Thoracic aorta (tissue), 2 donors: ENCODE data around the gene WDR45. TPM values are rescaled to one million over a fixed set of nuclear protein-coding genes. Genes with fewer than 3 reads are reported as not detected.
A peak's percentile ranks its signal among the peaks of the same experiment; 100 is the strongest.

ENCODE experiments used
- ATAC-seq: fragments of 150-250 bp; one replicate; pipeline ENCODE4 v1.8.0; 2017; ENCODE audit warnings: low read depth; ENCODE audit not compliant: insufficient number of reproducible peaks, low FRiP score
- DNase-seq: peaks from one replicate; pipeline ENCODE4 v3.0.0-alpha.2; 2020; ENCODE audit warnings: low spot score
- H3K27ac ChIP-seq, 2 donors: fragments of 200-600 bp; sonication (generic); 1 replicate in 1 of 2; 2 replicates in 1 of 2; pipeline ENCODE4 v1.5.1; 2016; ENCODE audit warnings: mild to moderate bottlenecking in 2 of 2, moderate library complexity in 2 of 2
- H3K27me3 ChIP-seq: fragments of 200-600 bp; sonication (generic); replicated peaks from 2 replicates; pipeline ENCODE4 v1.6.0; 2016; ENCODE audit warnings: mild to moderate bottlenecking; ENCODE audit not compliant: insufficient read depth
- H3K36me3 ChIP-seq: fragments of 200-600 bp; sonication (generic); one replicate; pipeline ENCODE4 v1.5.1; 2016
- H3K4me1 ChIP-seq, 2 donors: fragments of 200-600 bp; sonication (generic); 1 replicate in 1 of 2; 2 replicates in 1 of 2; pipeline versions ENCODE4 v1.5.1 to v1.6.0; 2016; ENCODE audit warnings: low read depth in 2 of 2, mild to moderate bottlenecking in 1 of 2; ENCODE audit not compliant: control insufficient read depth in 1 of 2
- H3K4me3 ChIP-seq: fragments of 200-600 bp; sonication (generic); 2 replicates; pipeline ENCODE4 v1.5.1; 2016; ENCODE audit warnings: mild to moderate bottlenecking
- H3K9me3 ChIP-seq: fragments of 200-600 bp; sonication (generic); 2 replicates; pipeline ENCODE4 v1.5.1; 2016
- total RNA-seq, 2 donors: library from RNA; depleted of rRNA; stranded (reverse); fragments of >200 nt; gene quantifications; one replicate each; pipeline versions ENCODE4 v1.1.0 to v1.2.3, GENCODE V29; 2016
- TF ChIP-seq, protein P1 (sequence below): fragments of 200-600 bp; sonication (generic); IDR thresholded peaks from one replicate; pipeline ENCODE4 v1.5.1; 2019; ENCODE audit warnings: antibody characterized with exemption

WDR45 gene
- total RNA-seq, 2 donors from 2014 or later, result 90.2 to 108 TPM

DNA sequence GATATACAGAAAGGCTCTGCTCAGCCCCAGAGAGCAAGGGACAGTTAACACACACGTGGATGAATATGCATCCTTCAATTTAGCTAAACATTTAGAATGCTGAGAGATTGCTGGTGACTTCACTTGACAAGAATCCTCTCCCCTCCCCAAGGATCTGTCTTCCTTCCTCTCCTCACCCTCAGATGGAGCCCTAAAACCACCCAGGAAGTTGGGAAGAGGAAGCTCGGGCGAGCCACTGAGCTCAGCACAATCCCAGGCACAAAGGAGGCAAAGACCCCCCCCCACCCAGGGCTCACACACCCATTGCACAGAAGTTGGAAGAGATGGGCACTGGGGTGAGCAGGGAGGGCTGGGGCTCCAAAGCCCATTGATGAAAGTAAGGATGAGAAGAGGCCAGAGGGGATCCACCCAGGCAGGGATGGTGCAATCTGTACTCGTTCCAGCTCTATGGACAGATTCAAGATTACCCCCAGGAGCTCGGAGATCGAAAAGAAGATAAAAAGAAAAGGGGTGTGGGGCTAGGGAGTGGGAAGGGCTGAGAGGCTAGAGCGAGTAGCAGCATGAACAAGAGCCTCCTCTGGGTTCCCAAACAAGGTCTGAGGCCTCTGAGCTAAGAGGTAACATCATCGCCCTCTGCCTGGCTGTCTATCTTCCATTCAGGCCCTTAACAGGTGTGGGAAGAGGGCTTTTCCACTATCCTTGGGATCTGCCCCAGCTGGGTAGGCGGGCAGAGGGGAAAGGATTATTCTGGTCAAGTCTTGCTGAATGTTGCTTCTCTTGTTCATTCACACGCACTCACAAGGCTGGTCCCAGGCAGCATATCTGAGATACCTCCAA is 37.7 kb downstream of the WDR45 start:
- no peaks in the 10 kb centered on the region for H3K27me3 ChIP-seq
- ATAC-seq (no peak), DNase-seq (no peak)
- H3K9me3 ChIP-seq, result no peaks in the 10 kb centered on the region
- peaks cover 6 to 19% of the 10 kb centered on the region in 2 donors for H3K4me1 ChIP-seq
- peak overlapping the region; percentile 91 for H3K4me3 ChIP-seq
- peak overlapping the region; percentile 94 to 99 for H3K27ac ChIP-seq
- TF ChIP-seq, protein P1, sequence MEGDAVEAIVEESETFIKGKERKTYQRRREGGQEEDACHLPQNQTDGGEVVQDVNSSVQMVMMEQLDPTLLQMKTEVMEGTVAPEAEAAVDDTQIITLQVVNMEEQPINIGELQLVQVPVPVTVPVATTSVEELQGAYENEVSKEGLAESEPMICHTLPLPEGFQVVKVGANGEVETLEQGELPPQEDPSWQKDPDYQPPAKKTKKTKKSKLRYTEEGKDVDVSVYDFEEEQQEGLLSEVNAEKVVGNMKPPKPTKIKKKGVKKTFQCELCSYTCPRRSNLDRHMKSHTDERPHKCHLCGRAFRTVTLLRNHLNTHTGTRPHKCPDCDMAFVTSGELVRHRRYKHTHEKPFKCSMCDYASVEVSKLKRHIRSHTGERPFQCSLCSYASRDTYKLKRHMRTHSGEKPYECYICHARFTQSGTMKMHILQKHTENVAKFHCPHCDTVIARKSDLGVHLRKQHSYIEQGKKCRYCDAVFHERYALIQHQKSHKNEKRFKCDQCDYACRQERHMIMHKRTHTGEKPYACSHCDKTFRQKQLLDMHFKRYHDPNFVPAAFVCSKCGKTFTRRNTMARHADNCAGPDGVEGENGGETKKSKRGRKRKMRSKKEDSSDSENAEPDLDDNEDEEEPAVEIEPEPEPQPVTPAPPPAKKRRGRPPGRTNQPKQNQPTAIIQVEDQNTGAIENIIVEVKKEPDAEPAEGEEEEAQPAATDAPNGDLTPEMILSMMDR, result no peak
- H3K36me3 ChIP-seq, result peaks cover 18% of the 10 kb centered on the region

DNA sequence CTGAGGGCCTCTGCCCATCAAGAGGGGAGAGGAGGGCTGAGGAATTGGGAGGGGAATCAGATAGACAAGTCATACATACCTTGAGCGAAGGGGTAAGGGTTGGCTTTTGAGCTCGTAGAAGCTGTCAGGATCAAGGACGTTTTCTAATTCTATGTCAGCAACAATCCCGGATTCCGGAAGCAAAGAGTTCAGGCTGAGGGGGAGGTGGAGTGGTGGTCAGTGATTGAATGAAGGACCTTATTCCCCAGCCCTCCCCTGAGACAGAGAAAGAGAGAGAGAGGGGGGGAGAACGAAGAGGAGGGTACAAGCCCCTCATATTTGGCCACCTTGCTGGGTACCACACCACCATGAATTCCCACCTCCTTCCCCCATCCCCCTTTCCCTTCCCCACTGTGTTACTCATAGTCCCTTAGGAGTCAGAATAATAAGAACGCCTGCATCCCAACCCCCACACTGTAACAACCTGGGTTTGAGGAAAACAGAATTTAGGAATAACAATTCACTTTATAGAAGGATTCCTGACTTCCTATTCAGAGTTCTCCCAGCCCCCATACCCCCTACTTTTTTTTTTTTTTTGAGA is 39.2 kb downstream of the WDR45 start:
- peak overlapping the region; percentile 91 for H3K4me3 ChIP-seq
- peak overlapping the region; percentile 38 to 99 for H3K27ac ChIP-seq
- TF ChIP-seq, protein P1, result no peak
- DNase-seq (no peak), ATAC-seq (no peak)
- H3K27me3 ChIP-seq, result no peaks in the 10 kb centered on the region
- H3K36me3 ChIP-seq, result peaks cover 22% of the 10 kb centered on the region
- peaks cover 6 to 19% of the 10 kb centered on the region in 2 donors for H3K4me1 ChIP-seq
- H3K9me3 ChIP-seq, result no peaks in the 10 kb centered on the region

DNA sequence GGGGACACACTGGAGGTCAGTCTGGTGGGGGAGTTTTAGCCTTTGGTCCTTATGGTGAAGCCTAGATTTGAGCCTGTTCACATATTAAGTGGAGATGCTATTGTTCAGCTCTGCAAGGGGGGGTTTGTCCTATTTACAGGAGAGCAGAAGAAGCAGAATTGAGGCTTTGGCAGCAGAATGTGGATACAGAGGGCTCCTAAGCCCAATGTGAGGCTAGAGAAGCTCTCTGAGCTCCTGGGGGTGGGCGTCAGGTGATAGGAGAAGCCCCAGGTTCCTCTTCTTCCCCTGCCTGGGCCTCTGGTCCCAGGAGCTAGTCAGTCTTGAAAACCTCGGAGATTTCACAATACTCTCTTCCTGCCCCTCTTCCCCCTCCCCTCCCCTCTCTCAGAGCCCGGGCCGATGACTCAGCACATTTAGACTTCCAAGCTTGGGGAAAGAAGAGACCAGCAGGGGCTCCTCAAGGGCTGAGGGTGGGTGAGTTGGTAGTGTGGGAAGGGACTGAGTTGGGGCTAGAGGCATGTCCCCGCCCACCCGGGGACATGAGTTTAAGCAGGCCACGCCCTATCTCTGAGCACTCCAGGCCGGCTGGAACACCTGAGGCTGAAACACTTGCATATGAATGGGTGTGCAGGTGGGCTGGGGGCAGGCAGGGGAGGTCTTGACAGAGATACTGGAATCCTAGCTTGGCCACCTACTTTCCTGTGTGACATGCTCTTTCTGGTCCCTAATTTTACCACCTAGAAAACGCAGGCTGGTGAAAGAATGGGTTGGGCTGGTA is 39.9 kb downstream of the WDR45 start:
- peaks cover 6 to 19% of the 10 kb centered on the region in 2 donors for H3K4me1 ChIP-seq
- H3K36me3 ChIP-seq, result peaks cover 22% of the 10 kb centered on the region
- peak overlapping the region; percentile 53 to 99 for H3K27ac ChIP-seq
- no peaks in the 10 kb centered on the region for H3K27me3 ChIP-seq
- peak; percentile 42 for DNase-seq
- H3K4me3 ChIP-seq, result peak overlapping the region; percentile 91
- no peaks in the 10 kb centered on the region for H3K9me3 ChIP-seq
- peak; percentile 21 for ATAC-seq
- TF ChIP-seq, protein P1, result no peak

DNA sequence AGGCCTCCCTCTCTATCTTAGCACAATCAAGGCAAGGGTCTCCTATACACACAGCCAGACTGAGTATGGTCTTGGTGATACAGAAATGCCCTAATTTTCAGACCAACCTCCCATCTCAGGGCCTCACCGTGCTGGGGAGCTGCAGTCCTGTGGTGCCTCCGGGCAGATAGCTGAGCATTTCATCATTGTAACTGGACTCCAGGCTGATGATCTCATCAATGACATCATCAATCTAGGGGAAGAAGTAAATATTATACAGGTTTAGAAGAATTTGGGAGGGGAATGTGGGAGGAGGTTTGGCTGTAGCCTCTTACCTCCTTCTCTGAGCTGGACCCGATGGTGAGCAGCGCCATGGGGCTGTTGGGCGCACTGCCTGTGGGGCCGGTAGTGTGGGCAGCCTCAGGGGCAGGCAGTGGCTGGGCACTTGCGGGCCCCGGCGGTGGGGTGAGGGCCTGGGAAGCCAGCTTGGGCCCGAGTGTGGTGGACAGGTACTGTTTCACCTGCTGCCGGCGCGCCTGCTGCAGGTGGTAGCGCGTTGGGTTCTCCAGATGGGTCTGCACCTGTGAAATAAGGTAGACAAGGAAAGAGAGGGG is 41.7 kb downstream of the WDR45 start:
- DNase-seq (no peak), ATAC-seq (no peak)
- no peaks in the 10 kb centered on the region for H3K27me3 ChIP-seq
- peaks cover 36% of the 10 kb centered on the region for H3K36me3 ChIP-seq
- TF ChIP-seq, protein P1, result no peak
- H3K27ac ChIP-seq, result no peak overlapping the region
- H3K9me3 ChIP-seq, result no peaks in the 10 kb centered on the region
- H3K4me1 ChIP-seq, result peaks cover 6 to 19% of the 10 kb centered on the region in 2 donors
- H3K4me3 ChIP-seq, result no peak overlapping the region
